Mesendoderm (in vitro differentiated cells): ENCODE measurements around the gene ARFGEF3.
A peak's percentile ranks its signal among the peaks of the same experiment; 100 is the strongest.

Experiments
- DNase-seq: peaks from one replicate; pipeline ENCODE4 v3.0.0; 2013
- H2AK5ac ChIP-seq: 2 replicates; pipeline ENCODE4 v1.6.1; 2013; ENCODE audit warnings: low read length, inconsistent platforms
- H2BK120ac ChIP-seq: 2 replicates; pipeline ENCODE4 v1.6.1; 2013; ENCODE audit warnings: low read depth, mild to moderate bottlenecking, low read length, moderate library complexity, mixed read lengths
- H2BK15ac ChIP-seq: replicated peaks from 2 replicates; pipeline ENCODE4 v1.6.1; 2013; ENCODE audit warnings: low read depth, mild to moderate bottlenecking, moderate library complexity
- H2BK5ac ChIP-seq: 2 replicates; pipeline ENCODE4 v1.6.1; 2013; ENCODE audit warnings: low read length, inconsistent platforms
- H3K18ac ChIP-seq: 2 replicates; pipeline ENCODE4 v1.6.1; 2013; ENCODE audit warnings: mild to moderate bottlenecking, low read length, mixed read lengths
- H3K23ac ChIP-seq: one replicate; pipeline ENCODE4 v1.6.1; 2013; ENCODE audit warnings: low read length
- H3K27ac ChIP-seq: 2 replicates; pipeline ENCODE4 v1.5.1; 2013; ENCODE audit warnings: low read depth, mild to moderate bottlenecking, inconsistent platforms, low read length, moderate library complexity
- H3K27me3 ChIP-seq: 2 replicates; pipeline ENCODE4 v1.6.1; 2013; ENCODE audit warnings: low read length, control low read depth, mild to moderate bottlenecking, inconsistent platforms; ENCODE audit not compliant: insufficient read depth, poor library complexity
- H3K36me3 ChIP-seq: 2 replicates; pipeline ENCODE4 v1.6.1; 2013; ENCODE audit warnings: low read length, inconsistent platforms; ENCODE audit not compliant: control insufficient read depth, insufficient read depth
- H3K4ac ChIP-seq: one replicate; pipeline ENCODE4 v1.6.1; 2013; ENCODE audit warnings: low read depth, mild to moderate bottlenecking, low read length, moderate library complexity
- H3K4me1 ChIP-seq: 2 replicates; pipeline ENCODE4 v1.6.1; 2013; ENCODE audit warnings: low read depth, low read length, inconsistent platforms; ENCODE audit not compliant: control insufficient read depth
- H3K4me2 ChIP-seq: 2 replicates; pipeline ENCODE4 v1.6.1; 2013; ENCODE audit warnings: low read length
- H3K4me3 ChIP-seq: 2 replicates; pipeline ENCODE4 v1.5.1; 2013; ENCODE audit warnings: mild to moderate bottlenecking, low read length
- H3K56ac ChIP-seq: one replicate; pipeline ENCODE4 v1.6.1; 2013; ENCODE audit warnings: low read length
- H3K79me1 ChIP-seq: 2 replicates; pipeline ENCODE4 v1.6.1; 2013; ENCODE audit warnings: low read length, inconsistent platforms
- H3K79me2 ChIP-seq: 2 replicates; pipeline ENCODE4 v1.6.1; 2013; ENCODE audit warnings: mild to moderate bottlenecking, low read length; ENCODE audit not compliant: control insufficient read depth, insufficient read depth
- H3K9ac ChIP-seq: 2 replicates; pipeline ENCODE4 v1.6.1; 2013; ENCODE audit warnings: low read length, inconsistent platforms
- H4K5ac ChIP-seq: one replicate; pipeline ENCODE4 v1.6.1; 2013; ENCODE audit warnings: low read length
- H4K8ac ChIP-seq: one replicate; pipeline ENCODE4 v1.6.1; 2013; ENCODE audit warnings: low read depth, mild to moderate bottlenecking, control low read depth, low read length, moderate library complexity
- WGBS: extraction: QIAGEN DNeasy Blood & Tissue Kit; methylation state at CpG from one replicate; pipeline ENCODE4 v1.1.7; 2013; ENCODE audit warnings: low lambda C conversion rate, missing lambda C conversion rate; ENCODE audit not compliant: insufficient coverage; ENCODE audit errors: extremely low coverage; 5-methylcytosine and 5-hydroxymethylcytosine counted together

Gene ARFGEF3

GRCh38 chr6:138235693-138236092, 74.0 kb downstream of the ARFGEF3 start:
- Histone ChIP-seq H2AK5ac (no peak overlapping the region), H3K9ac (no peak overlapping the region), H2BK120ac (no peak overlapping the region), H3K36me3 (no peaks in the 10 kb centered on the region), H4K8ac (no peak overlapping the region), H3K4me2 (no peak overlapping the region), H2BK5ac (no peak overlapping the region), H4K5ac (no peak overlapping the region), H3K4ac (no peak overlapping the region), H3K79me2 (no peaks in the 10 kb centered on the region), H3K56ac (no peak overlapping the region), H3K27me3 (no peaks in the 10 kb centered on the region), H3K4me1 (peaks cover 4% of the 10 kb centered on the region), H2BK15ac (no peak overlapping the region), H3K23ac (no peak overlapping the region), H3K27ac (no peak overlapping the region), H3K18ac (no peak overlapping the region), H3K79me1 (no peaks in the 10 kb centered on the region), H3K4me3 (no peak overlapping the region)
- WGBS: no CpG with 5 or more reads among the region's 1 CpG
- no peak for DNase-seq

- Histone ChIP-seq H4K5ac (no peak overlapping the region), H3K4me3 (no peak overlapping the region), H3K18ac (no peak overlapping the region), H3K23ac (no peak overlapping the region), H3K79me2 (no peaks in the 10 kb centered on the region), H2BK120ac (no peak overlapping the region), H2AK5ac (no peak overlapping the region), H3K36me3 (no peaks in the 10 kb centered on the region), H3K27me3 (no peaks in the 10 kb centered on the region), H3K4ac (no peak overlapping the region), H3K79me1 (no peaks in the 10 kb centered on the region), H2BK15ac (no peak overlapping the region), H3K4me2 (no peak overlapping the region), H4K8ac (no peak overlapping the region), H3K9ac (no peak overlapping the region), H2BK5ac (no peak overlapping the region), H3K4me1 (peaks cover 8% of the 10 kb centered on the region), H3K56ac (no peak overlapping the region), H3K27ac (no peak overlapping the region)
- no peak for DNase-seq
- WGBS: no CpG with 5 or more reads among the region's 2 CpGs
Measured at GRCh38 chr6:138237463-138237862, 75.7 kb downstream of the ARFGEF3 start.

DNA sequence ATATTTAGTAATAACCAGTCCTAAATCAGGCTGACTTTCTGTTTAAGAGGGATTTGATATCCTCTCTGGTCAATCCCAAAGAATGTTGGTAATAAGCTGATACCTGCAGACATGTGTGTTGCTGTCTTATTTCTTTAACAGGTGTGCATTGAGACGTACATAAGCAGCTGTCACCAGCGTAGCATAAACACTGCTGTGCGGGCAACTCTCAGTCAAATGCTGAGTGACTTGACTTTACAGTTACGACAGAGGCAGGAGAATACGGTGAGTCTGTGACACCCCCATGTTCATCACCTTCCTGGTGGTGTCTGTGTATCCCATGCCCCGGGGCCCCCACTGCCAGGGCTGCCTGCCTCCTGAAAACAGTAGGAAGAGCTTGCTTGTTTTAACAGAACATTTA, 76.6 kb downstream of the ARFGEF3 start:
- Histone ChIP-seq H3K79me2 (no peaks in the 10 kb centered on the region), H3K9ac (no peak overlapping the region), H3K79me1 (no peaks in the 10 kb centered on the region), H3K56ac (no peak overlapping the region), H2BK5ac (no peak overlapping the region), H3K4me3 (no peak overlapping the region), H2BK120ac (no peak overlapping the region), H4K5ac (no peak overlapping the region), H3K36me3 (no peaks in the 10 kb centered on the region), H3K4me2 (no peak overlapping the region), H3K23ac (no peak overlapping the region), H3K27me3 (no peaks in the 10 kb centered on the region), H4K8ac (no peak overlapping the region), H2BK15ac (no peak overlapping the region), H3K4ac (no peak overlapping the region), H3K4me1 (peaks cover 8% of the 10 kb centered on the region), H3K18ac (no peak overlapping the region), H2AK5ac (no peak overlapping the region), H3K27ac (no peak overlapping the region)
- WGBS: no CpG with 5 or more reads among the region's 6 CpGs
- DNase-seq: no peak

- H4K8ac ChIP-seq: peak overlapping the region; percentile 76
- no peak overlapping the region for H3K4me3 ChIP-seq
- no peaks in the 10 kb centered on the region for H3K27me3 ChIP-seq
- no peak overlapping the region for H2BK15ac ChIP-seq
- no peak overlapping the region for H3K56ac ChIP-seq
- no peaks in the 10 kb centered on the region for H3K79me2 ChIP-seq
- no peak overlapping the region for H2AK5ac ChIP-seq
- H3K18ac ChIP-seq: no peak overlapping the region
- no peaks in the 10 kb centered on the region for H3K36me3 ChIP-seq
- no peak overlapping the region for H2BK5ac ChIP-seq
- peaks cover 8% of the 10 kb centered on the region for H3K4me1 ChIP-seq
- WGBS: no CpG with 5 or more reads among the region's 1 CpG
- no peak overlapping the region for H3K4ac ChIP-seq
- H3K4me2 ChIP-seq: no peak overlapping the region
- no peak overlapping the region for H4K5ac ChIP-seq
- H3K79me1 ChIP-seq: no peaks in the 10 kb centered on the region
- no peak overlapping the region for H3K9ac ChIP-seq
- no peak overlapping the region for H2BK120ac ChIP-seq
- DNase-seq: no peak
- H3K27ac ChIP-seq: no peak overlapping the region
- H3K23ac ChIP-seq: no peak overlapping the region
Measured at GRCh38 chr6:138239774-138240173, 78.0 kb downstream of the ARFGEF3 start.

- no peak overlapping the region for H3K56ac ChIP-seq
- peak; percentile 81 for DNase-seq
- H3K79me1 ChIP-seq: no peaks in the 10 kb centered on the region
- H3K27ac ChIP-seq: peak overlapping the region; percentile 9
- H3K18ac ChIP-seq: peak overlapping the region; percentile 20
- H3K27me3 ChIP-seq: no peaks in the 10 kb centered on the region
- H3K4me3 ChIP-seq: no peak overlapping the region
- WGBS: no CpG with 5 or more reads among the region's 13 CpGs
- no peak overlapping the region for H2BK15ac ChIP-seq
- H3K9ac ChIP-seq: no peak overlapping the region
- no peak overlapping the region for H3K23ac ChIP-seq
- H2BK120ac ChIP-seq: no peak overlapping the region
- no peak overlapping the region for H3K4ac ChIP-seq
- H2AK5ac ChIP-seq: no peak overlapping the region
- no peak overlapping the region for H4K5ac ChIP-seq
- no peak overlapping the region for H4K8ac ChIP-seq
- H2BK5ac ChIP-seq: no peak overlapping the region
- H3K79me2 ChIP-seq: no peaks in the 10 kb centered on the region
- peaks cover 8% of the 10 kb centered on the region for H3K4me1 ChIP-seq
- no peak overlapping the region for H3K4me2 ChIP-seq
- no peaks in the 10 kb centered on the region for H3K36me3 ChIP-seq
Measured at GRCh38 chr6:138240476-138241245, 78.9 kb downstream of the ARFGEF3 start.

GRCh38 chr6:138241381-138241780, 79.6 kb downstream of the ARFGEF3 start:
- DNase-seq: no peak
- H2BK15ac ChIP-seq: no peak overlapping the region
- H3K27ac ChIP-seq: peak overlapping the region; percentile 53
- no peak overlapping the region for H3K56ac ChIP-seq
- no peaks in the 10 kb centered on the region for H3K79me2 ChIP-seq
- no peak overlapping the region for H3K4me2 ChIP-seq
- WGBS: no CpG with 5 or more reads among the region's 3 CpGs
- H3K4me3 ChIP-seq: no peak overlapping the region
- H3K18ac ChIP-seq: peak overlapping the region; percentile 51
- no peaks in the 10 kb centered on the region for H3K79me1 ChIP-seq
- H3K27me3 ChIP-seq: no peaks in the 10 kb centered on the region
- no peak overlapping the region for H4K8ac ChIP-seq
- no peak overlapping the region for H2BK120ac ChIP-seq
- no peak overlapping the region for H2BK5ac ChIP-seq
- no peak overlapping the region for H3K23ac ChIP-seq
- H3K4ac ChIP-seq: no peak overlapping the region
- peaks cover 8% of the 10 kb centered on the region for H3K4me1 ChIP-seq
- no peak overlapping the region for H3K9ac ChIP-seq
- H3K36me3 ChIP-seq: no peaks in the 10 kb centered on the region
- no peak overlapping the region for H4K5ac ChIP-seq
- no peak overlapping the region for H2AK5ac ChIP-seq
